ENCODE measurements around the gene CCNDBP1.
"Not testable (repeated sequence)": the region's sequence is repeated elsewhere in the genome, so short reads cannot be mapped to it uniquely, and the experiment has no call there.

CCNDBP1 gene

DNA sequence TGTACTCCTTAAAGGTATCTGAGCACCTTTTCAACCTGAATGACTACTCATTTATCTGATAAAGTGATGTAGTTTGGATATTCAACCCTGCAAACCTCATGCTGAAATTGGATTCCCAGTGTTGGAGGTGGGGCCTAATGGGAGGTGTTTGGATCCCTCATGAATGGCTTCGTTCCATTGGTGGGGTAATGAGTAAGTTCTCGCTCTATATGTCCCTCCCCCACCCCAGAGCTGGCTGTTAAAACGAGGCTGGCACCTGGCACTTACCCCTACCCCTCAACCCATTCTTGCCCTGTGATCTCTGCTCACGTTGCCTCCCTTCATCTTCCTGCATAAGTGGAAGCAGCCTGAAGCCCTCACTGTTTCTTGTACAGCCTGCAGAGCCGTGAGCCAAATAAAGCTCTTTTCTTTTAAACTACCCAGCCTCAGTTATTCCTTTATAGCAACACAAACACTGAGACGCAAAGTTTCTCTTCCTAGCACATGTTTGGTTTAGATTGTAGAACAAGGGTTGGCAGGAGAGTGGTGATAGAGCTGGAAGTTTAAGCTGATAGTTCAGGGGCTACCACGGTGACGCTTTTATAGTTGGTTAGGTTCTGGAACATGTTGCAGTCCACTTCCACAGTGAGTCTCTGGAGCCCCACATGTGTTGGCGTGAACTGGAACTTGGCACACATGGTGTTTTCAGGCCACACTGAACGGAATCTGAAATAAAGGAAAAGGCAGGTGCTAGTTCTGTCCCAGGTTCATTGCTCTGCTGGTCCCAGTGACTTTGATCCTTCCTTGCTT, 11.8 kb downstream of the CCNDBP1 start:
- no peak for DNase-seq

- DNase-seq = not testable (repeated sequence)
Observed at GRCh38 chr15:43197773-43198172, 12.6 kb downstream of the CCNDBP1 start.

GRCh38 chr15:43198556-43198955, 13.4 kb downstream of the CCNDBP1 start:
- DNase-seq = not testable (repeated sequence)

GRCh38 chr15:43198992-43199391, 13.8 kb downstream of the CCNDBP1 start:
- DNase-seq = no peak

GRCh38 chr15:43199945-43200488, 14.8 kb downstream of the CCNDBP1 start:
- no peak for DNase-seq

DNA sequence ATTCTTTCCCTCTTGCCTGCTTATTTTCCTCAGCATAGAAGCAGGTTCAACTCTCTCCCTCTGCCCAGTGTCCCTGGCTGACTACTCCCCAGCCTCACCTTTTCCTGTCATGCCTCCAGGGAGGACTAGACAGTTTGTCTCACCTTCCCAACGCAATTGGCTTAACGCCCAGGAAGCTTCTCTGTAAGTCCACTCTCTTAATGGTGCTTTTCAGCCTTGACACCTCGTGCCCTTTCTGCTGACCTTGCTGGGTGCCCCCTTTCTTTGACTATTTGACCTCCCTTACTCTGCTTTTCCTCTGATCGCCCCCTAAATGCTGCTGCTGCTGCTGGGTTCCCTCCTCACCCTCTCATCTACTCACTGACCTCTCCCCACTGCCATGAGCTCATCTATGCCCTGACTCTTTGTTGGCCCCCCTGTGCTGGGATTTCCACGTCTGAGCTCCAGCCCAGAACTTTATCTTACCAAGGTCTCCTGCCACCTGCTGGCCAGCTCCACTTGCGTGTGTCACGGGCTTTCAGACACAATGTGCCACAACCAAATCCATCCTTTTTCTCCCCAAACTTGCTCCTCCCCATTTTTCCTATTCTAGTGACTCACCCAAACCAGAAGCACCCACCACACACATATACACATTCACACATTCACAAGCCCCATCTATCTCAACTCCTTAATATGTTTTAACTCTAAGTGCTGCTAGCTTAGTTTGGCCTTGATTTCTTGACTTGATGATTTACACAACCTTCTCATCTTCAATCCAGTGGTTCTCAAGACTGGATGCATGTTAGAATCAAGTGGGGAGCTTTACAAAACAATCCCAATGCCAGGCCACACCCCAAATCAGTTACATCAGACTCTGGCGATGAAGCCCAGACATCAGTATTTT, 19.1 kb downstream of the CCNDBP1 start:
- peak; percentile 47 for DNase-seq

- DNase-seq = no peak
Observed at GRCh38 chr15:43206054-43206453, 20.9 kb downstream of the CCNDBP1 start.

DNA sequence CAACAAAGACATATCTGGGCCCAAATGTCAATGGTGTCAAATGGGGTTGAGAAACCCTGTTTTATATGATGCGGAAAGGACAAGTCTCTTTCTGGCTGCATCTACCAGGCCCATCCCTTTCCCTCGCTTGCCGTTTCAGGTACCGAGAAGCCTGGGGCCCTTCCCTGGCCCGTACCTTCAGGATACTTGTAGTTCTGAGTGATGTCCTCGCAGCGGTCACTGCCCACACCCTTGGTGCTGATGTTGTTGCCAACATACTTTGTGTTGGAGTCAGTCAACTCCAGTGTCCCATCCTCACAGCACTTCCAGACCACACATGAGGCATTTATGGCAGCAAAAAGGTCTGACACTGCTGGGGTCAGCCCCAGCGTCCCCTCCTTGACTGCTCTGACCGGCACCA, 21.8 kb downstream of the CCNDBP1 start:
- DNase-seq = no peak

DNA sequence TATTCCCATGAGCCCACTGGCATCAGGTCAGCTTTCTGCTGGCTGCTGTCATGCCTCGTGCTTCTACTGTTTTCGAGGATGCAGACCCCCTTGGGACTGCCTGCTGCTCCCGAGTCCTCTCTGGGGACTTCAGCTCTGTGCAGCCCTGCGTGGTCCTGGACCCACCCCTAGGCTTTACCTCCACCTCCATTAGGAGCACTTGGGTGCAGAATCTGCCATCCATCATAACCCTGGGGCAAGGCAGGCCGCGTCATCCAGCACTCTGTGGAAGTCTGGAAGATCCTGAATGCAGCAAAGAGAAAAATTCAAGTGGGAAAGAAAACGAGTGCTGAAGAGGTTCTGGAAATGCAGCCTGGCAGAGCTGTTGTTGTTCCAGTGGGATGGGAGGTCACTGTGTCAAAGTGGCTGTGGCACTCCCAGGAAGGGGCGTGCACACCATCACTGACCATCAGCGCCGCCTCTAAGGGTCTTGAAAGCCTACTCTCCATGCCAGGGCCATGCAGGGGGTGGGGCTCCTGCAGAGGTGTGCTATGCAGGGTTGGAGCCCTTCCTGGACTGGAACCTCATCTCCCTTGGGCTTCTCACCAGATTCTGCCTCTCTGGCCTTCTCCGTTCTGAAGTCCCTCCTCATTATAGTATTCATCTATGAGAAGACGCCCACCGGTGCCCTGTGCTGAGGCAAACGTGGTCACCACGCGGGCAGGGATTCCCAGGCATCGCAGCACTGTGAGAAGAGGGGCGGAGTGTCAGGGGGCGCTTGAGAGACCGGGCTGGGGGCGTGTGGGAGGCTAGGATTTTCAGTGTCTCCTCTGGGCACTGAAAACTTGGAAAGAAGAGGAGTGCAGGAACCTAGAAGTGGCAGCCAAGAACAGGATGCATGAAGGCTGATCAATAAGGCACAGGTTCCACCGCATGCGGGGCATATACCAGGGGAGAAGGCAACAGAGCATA, 23.1 kb downstream of the CCNDBP1 start:
- DNase-seq = no peak

DNA sequence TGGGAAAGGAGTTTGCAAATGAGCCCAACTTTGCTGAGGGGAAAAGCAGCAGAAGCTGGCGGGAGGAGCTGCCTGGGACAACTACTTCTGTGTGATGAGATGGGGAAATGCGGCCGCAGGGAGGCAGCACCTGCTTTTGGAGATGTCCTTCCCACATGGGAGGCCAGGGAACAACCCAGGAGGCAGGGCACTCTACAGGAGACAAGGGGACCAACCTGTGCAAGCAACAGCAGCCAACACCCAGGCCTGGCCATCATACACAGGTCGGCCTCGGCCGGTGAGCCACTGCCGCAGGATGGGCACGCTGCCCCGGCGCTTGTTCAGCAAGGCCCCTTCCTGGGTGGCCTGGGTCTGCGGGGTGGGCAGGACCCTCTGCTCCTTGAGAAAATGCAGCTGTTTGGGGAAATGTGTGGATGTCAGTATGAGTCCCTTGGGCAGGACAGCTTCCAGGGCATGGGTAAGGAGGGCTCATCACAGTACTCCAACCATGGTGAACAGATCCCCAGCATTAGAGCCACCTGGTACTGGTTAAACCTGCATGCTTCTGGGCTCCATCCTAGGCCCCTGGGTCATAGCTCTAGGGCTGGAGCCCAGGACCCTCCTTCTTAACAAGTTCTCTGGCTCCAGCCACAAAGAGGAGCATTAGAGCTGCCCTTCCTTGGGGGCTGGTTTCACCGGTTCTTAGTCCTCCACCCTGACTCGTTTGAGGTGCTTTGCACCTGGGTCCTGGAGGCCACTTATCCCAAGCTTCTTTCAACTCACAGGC, 24.0 kb downstream of the CCNDBP1 start:
- DNase-seq = no peak

GRCh38 chr15:43210172-43210745, 25.1 kb downstream of the CCNDBP1 start:
- no peak for DNase-seq

GRCh38 chr15:43210807-43211206, 25.6 kb downstream of the CCNDBP1 start:
- no peak for DNase-seq

GRCh38 chr15:43211224-43211735, 26.1 kb downstream of the CCNDBP1 start:
- DNase-seq = no peak

DNA sequence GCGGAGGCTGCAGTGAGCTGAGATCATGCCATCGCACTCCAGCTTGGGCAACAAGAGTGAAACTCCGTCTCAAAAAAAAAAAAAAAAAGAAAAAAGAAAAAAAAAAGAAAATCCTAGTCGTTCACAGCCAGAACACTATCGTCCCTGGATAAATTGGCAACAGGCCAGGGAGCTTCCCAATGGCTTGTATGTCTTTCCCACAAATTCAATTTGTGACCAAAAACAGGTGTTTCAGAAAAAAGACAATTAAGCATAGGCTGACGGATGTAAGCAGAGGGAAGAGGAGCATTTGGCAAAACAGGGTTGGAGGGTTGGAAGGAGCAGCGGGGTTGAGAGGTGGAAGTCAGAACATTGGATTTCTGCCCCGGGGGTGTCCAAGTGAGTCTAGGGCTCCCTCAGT, 27.1 kb downstream of the CCNDBP1 start:
- DNase-seq = no peak

GRCh38 chr15:43212951-43213350, 27.7 kb downstream of the CCNDBP1 start:
- DNase-seq = no peak

DNA sequence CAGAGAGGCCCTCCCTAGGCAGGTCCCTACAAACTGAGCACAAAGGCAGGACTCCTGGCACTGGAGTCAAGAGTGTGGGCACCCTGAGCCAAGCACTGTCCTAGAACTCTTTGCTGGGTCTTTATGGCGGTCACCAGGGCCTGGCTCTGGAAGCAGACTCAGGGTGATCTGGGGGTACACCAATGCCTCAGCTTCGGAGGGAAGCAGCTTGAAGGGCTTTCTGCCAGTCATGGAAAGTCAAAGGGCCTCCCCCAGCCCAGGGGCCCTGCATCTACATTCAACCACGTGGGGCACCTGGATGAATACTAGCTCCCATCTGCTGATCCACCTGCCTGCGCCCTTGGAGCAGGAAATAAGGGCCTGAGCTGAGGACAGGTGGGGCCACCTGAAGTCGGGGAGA, 28.3 kb downstream of the CCNDBP1 start:
- no peak for DNase-seq

DNA sequence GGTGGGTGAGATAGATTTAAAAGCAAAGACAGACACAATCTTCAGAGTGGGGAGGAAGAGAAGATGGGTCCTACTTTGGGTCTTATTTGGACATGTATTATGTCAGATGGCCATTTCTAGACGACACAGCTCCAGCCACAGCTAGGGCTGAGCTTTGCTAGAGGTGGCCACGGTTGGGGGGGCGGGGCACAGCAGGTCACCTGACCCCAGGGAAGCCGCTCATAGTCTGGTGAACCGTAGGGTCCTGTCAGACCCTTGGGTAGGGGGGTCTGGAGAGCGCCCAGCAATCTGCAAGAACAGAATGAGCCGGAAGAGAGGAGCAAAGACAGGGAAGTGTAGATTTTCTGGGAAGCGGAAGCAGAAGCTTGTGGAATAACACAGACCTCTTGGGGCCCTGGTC, 29.0 kb downstream of the CCNDBP1 start:
- no peak for DNase-seq

GRCh38 chr15:43214592-43215295, 29.5 kb downstream of the CCNDBP1 start:
- no peak for DNase-seq

- DNase-seq = no peak
Observed at GRCh38 chr15:43215961-43216360, 30.8 kb downstream of the CCNDBP1 start.

DNA sequence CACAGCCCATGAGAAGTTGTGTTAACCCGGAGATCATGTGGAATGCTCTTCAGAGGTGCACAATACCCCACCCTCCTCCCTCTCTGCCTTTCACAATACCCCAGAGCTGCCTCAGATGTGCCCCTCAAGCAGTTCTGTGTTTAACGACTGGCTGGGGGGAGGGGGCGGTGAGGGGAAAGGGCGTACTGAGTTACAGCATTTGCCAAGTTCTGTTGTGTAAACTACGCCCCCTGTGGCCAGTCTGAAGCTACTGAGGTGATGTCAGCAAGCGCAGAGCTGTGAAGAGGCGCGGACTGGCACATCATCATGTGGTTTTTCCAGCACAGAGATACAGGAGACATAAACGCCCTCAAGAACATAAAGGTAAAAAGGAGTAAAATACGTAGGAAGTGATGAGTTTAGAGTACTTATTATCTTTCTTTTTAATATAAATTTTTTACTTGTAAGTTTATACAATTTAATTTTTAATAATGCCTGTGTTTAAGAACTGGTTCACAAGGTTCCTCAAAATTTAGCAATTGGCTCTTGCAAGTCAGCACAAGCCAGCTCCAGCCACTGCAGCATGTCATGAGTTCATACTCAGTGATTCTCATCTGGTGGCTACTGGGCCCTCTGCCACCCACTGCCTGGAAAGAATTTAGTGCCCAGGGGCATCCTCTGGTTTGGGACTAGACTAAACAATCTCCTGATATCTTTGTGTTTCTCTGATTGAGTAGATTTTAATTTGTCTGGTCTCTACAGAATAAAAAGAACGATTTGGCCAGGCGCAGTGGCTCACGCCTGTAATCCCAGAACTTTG, 33.9 kb downstream of the CCNDBP1 start:
- peak; percentile 21 for DNase-seq

Data from suppressor macrophage treated with lipopolysaccharide for 4 hours (primary cell).